HG03039 (cell line): ENCODE results near the gene GLT8D2.

ENCODE experiments used
- ATAC-seq: cut with Tn5 transposase; IDR thresholded peaks from one replicate; pipeline ENCODE4 v1.9.1; 2021; ENCODE audit warnings: mild to moderate bottlenecking, moderate library complexity; ENCODE audit not compliant: unreplicated experiment

The GLT8D2 gene

DNA sequence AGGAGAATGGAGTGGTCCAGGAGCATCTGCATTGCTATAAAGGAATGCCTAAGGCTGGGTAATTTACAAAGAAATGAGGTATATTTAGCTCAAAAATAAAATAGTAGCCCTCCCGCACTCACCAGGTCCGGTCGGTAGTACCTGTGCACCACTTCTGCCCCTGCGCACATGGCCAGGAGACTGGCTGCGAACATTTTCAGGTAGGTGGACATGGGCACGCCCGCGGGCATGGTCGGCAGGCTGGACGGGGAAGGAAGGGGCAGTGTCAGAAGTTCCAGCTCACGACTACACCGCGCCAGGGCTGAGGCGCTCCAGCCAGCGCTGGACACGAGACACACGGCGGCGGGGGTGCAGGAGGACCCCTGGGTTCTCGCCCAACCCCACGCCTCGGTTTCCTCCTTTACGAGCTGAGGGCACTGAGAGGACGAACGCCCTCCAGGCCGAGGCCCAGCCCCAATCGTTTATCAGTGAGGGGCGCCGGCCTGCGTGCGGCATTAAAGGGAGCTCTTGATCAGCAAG lies 93.4 kb downstream of the GLT8D2 start:
- peak; percentile 15 for ATAC-seq

DNA sequence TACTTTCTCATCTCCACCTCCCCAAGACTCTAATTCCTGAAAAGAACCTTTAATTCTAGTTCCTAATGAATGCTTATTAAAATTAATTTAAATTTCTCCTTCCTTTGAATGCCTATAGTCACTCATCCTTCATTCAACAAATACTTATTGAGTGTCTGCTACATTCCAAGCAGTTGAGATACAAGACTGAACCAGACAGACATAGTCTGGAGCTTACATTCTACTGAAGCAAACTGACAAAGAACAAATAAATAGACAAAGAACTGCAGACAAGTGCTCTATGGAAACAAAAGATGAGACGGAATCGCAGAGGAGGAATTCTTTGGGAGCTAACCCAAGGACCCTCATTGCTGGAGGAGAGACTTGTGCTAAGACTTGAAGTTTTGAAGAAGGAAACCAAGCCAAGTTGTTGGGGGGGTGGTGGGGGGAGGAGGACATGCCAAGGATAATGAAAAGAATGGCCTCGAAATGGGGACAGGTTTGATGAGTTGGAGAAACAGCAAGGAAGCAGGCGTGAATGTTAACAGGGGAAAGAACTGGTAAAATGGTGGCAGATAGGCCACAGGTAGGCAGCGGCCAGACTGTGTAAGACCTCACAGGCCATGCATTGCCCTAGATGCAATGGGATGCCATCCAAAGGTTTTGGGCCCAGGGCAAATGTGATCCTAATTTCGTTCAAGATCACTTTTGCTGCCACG lies 94.0 kb downstream of the GLT8D2 start:
- no peak for ATAC-seq

DNA sequence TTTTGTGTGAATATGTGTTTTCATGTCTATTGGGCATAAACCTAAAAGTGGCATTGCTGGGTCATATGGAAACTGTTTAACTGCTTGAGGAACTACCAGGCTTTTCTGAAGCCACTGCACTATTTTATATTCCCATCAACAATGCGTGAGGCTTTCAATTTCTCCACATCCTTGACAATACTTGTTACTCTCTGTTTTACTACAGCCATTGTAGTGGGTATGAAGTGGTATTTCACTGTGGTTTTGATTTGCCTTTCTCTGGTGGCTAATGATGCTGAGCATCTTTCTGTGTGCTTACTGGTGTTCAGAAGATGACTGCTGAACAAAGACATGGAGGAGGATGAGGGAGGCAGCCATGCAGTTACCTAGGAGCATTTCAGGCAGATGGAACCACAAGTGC lies 97.5 kb downstream of the GLT8D2 start:
- ATAC-seq, result no peak

DNA sequence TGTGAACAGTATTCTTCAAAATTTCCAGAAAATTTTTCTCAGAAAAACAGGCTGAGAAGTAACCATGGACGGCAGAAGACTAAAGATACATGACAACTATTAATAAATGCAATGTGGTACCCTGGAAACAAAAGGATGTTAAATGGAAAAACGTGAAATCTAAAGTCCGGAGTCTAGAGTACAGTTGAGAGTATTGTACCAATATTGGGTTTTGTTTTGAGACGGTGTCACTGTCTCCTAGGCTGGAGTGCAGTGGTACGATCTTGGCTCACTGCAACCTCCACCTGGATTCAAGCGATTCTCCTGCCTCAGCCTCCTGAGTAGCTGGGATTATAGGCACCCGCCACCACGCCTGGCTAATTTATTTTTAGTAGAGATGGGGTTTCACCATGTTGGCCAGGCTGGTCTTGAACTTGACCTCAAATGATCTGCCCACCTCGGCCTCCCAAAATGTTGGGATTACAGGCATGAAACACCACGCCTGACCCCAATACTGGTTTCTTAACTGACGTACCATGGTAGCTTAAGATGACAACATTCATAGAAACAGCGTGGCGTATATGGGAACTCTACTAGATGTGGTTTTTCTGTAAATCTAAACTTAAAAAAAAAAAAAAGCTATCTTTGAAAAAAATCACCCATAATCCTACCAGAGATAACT lies 101.1 kb downstream of the GLT8D2 start:
- no peak for ATAC-seq

DNA sequence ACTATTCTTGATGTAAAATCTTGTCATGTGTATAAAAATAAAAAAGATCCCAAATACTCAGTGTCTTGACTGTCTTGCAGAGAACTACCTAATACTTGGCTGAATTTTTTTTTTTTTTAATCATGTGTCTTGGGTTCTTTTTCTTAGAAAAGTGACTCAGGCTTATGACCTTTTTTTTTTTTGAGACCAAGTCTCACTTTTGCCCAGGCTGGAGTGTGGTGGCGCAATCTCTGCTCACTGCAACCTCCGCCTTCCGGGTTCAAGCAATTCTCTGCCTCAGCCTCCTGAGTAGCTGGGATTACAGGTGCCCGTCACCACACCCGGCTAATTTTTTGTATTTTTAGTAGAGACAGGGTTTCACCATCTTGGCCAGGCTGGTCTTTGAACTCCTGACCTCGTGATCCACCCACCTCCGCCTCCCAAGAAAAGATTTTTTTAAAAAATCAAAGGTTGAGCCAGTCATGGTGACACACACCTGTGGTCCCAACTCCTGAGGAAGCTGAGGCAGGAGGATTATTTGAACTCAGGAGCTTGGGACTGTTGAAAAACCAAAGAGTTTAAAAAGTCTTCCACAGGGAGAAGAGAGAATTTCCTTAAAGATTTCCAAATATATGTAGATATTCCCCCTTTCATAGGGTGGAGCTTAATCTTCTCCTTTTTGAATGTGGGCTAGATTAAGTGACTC lies 102.0 kb downstream of the GLT8D2 start:
- no peak for ATAC-seq

DNA sequence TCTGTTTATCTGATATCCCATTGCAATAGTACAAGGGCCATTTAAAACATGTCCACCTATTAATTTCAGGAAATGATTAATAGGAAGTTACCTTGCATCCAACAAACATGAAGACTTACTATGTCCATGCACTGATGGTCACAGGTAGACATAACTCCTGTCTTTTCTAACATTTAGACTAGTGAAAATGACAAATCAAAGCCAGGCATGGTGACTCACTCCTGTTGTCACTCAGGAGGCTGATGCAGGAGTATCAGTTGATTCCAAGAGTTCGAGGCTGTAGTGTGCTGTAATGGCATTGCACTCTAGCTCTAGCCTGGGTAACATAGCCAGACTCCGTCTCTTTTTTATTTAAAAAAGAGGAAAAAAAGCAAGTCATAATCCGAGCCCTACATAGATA lies 105.0 kb downstream of the GLT8D2 start:
- no peak for ATAC-seq
